ENCODE results near the gene TMEM179B. TPM values are rescaled to one million over a fixed set of nuclear protein-coding genes. Genes with fewer than 3 reads are reported as not detected.

The TMEM179B gene
- total and polyA plus RNA-seq, 2 of the 13 experiments (the other 11 are each of a cell fraction or from before 2014, with no cell fraction given): 24.8 to 25.7 TPM

DNA sequence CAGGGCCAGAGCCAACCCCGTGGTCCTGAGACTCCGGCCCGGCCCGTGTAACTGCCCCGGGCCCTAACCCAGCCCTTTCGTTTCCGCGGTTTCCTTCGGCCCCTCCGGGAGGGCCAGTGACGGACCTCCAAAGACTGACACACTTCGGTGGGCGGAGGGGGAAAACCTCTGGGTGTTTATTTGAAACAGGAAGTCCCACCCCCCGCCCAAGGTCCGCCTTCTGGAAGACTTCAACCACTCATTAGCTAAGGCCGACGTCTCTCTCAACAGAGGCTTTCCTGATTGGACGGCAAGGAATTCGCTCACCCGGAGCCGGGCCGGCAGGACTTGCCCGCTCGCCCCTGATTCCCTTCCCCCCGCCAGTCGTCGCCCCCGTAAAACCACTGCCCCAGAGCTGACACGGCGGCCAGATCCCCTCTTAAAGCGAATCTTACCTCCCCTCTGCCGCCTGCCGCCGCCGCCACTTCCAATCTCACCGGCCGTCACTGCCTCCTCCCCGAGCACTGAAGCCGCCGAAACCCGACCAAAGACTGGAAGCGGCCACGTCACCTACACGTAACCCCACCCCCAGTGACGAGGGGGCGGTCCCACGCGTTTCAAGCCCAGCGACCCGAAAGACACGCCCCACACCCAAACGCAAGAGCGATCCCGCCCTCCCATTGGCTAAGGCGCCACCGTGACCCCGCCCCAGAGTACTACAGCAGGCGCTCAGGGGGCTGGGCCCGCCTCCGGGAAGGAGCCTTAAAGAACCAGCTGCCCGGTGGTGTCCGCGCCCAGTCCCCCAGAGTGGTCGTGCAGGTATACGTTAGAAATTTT is 44.5 kb downstream of the TMEM179B start, which contains the start of gene STX5 (continued):
- TF ChIP-seq SIN3A (IDR thresholded peaks at IDR 0.05; ENCODE audit: borderline replicate concordance, low read depth, low read length) (peak; percentile 64; the same call in 1 of the 2 replicates), RARG (CRISPR knock-in tag; IDR thresholded peaks at IDR 0.05; ENCODE audit: low read depth) (0 out of 2 replicates have a peak, but pooled peaks have one; percentile 75), AGO1 (IDR thresholded peaks at IDR 0.05; ENCODE audit: low read depth, low read length, poor library complexity, severe bottlenecking) (peak; percentile 62), ZNF484 (CRISPR knock-in tag; IDR thresholded peaks at IDR 0.05; ENCODE audit: borderline replicate concordance, low read depth) (0 out of 2 replicates have a peak, but pooled peaks have one; percentile 21), ZSCAN21 (CRISPR knock-in tag; IDR thresholded peaks at IDR 0.05; ENCODE audit: borderline replicate concordance) (0 out of 2 replicates have a peak, but pooled peaks have one; percentile 47), FOXA3 (CRISPR knock-in tag; IDR thresholded peaks at IDR 0.05) (no peak), KDM2A (CRISPR knock-in tag; IDR thresholded peaks at IDR 0.05; ENCODE audit: borderline replicate concordance, low read depth) (peak; percentile 65), ZNF574 (CRISPR knock-in tag; IDR thresholded peaks at IDR 0.05) (peak; percentile 58; the same call in 1 of the 2 replicates), GATAD1 (CRISPR knock-in tag; IDR thresholded peaks at IDR 0.05) (peak; percentile 74), ZNF44 (CRISPR knock-in tag; IDR thresholded peaks at IDR 0.05) (peak; percentile 69; the same call in 1 of the 2 replicates)
- TF ChIP-seq, protein P1, sequence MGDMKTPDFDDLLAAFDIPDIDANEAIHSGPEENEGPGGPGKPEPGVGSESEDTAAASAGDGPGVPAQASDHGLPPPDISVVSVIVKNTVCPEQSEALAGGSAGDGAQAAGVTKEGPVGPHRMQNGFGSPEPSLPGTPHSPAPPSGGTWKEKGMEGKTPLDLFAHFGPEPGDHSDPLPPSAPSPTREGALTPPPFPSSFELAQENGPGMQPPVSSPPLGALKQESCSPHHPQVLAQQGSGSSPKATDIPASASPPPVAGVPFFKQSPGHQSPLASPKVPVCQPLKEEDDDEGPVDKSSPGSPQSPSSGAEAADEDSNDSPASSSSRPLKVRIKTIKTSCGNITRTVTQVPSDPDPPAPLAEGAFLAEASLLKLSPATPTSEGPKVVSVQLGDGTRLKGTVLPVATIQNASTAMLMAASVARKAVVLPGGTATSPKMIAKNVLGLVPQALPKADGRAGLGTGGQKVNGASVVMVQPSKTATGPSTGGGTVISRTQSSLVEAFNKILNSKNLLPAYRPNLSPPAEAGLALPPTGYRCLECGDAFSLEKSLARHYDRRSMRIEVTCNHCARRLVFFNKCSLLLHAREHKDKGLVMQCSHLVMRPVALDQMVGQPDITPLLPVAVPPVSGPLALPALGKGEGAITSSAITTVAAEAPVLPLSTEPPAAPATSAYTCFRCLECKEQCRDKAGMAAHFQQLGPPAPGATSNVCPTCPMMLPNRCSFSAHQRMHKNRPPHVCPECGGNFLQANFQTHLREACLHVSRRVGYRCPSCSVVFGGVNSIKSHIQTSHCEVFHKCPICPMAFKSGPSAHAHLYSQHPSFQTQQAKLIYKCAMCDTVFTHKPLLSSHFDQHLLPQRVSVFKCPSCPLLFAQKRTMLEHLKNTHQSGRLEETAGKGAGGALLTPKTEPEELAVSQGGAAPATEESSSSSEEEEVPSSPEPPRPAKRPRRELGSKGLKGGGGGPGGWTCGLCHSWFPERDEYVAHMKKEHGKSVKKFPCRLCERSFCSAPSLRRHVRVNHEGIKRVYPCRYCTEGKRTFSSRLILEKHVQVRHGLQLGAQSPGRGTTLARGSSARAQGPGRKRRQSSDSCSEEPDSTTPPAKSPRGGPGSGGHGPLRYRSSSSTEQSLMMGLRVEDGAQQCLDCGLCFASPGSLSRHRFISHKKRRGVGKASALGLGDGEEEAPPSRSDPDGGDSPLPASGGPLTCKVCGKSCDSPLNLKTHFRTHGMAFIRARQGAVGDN (CRISPR knock-in tag; IDR thresholded peaks at IDR 0.05): peak; percentile 60
- TF ChIP-seq, protein P2, sequence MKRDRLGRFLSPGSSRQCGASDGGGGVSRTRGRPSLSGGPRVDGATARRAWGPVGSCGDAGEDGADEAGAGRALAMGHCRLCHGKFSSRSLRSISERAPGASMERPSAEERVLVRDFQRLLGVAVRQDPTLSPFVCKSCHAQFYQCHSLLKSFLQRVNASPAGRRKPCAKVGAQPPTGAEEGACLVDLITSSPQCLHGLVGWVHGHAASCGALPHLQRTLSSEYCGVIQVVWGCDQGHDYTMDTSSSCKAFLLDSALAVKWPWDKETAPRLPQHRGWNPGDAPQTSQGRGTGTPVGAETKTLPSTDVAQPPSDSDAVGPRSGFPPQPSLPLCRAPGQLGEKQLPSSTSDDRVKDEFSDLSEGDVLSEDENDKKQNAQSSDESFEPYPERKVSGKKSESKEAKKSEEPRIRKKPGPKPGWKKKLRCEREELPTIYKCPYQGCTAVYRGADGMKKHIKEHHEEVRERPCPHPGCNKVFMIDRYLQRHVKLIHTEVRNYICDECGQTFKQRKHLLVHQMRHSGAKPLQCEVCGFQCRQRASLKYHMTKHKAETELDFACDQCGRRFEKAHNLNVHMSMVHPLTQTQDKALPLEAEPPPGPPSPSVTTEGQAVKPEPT (CRISPR knock-in tag; IDR thresholded peaks at IDR 0.05; ENCODE audit: low read depth): 0 out of 2 replicates have a peak, but pooled peaks have one; percentile 23
